Activated T-cell treated with anti-CD3 and anti-CD28 coated beads for 48 hours (primary cell): ENCODE measurements around the gene RRP9.

Experiments used
- DNase-seq: peaks from one replicate; pipeline ENCODE4 v3.0.0-alpha.2; 2020; ENCODE audit warnings: low read depth

RRP9 gene

GRCh38 chr3:51970606-51971300 lies 29.0 kb upstream of the RRP9 start:
- DNase-seq: no peak

- no peak for DNase-seq
Measured at GRCh38 chr3:51969841-51970240, 28.1 kb upstream of the RRP9 start.

GRCh38 chr3:51968883-51969678 lies 27.4 kb upstream of the RRP9 start:
- no peak for DNase-seq

GRCh38 chr3:51968170-51968775 lies 26.6 kb upstream of the RRP9 start:
- DNase-seq: no peak

- peak; percentile 34 for DNase-seq
Measured at GRCh38 chr3:51967384-51968169, 25.9 kb upstream of the RRP9 start, which contains the start of gene PCBP4. TSS of gene PCBP4 (minus strand) at chr3:51967454. CDS start at chr3:51961240, 6,214 bp downstream.

GRCh38 chr3:51966922-51967383 lies 25.2 kb upstream of the RRP9 start:
- DNase-seq: no peak

GRCh38 chr3:51966486-51966885 lies 24.8 kb upstream of the RRP9 start:
- no peak for DNase-seq

- no peak for DNase-seq
Measured at GRCh38 chr3:51966016-51966415, 24.3 kb upstream of the RRP9 start.

- DNase-seq: no peak
Measured at GRCh38 chr3:51964521-51964920, 22.8 kb upstream of the RRP9 start.

- DNase-seq: no peak
Measured at GRCh38 chr3:51963951-51964451, 22.3 kb upstream of the RRP9 start.

GRCh38 chr3:51962854-51963530 lies 21.3 kb upstream of the RRP9 start:
- DNase-seq: no peak

GRCh38 chr3:51961602-51962569 lies 20.2 kb upstream of the RRP9 start:
- DNase-seq: no peak

- DNase-seq: no peak
Measured at GRCh38 chr3:51961011-51961410, 19.3 kb upstream of the RRP9 start.

GRCh38 chr3:51960386-51960785 lies 18.7 kb upstream of the RRP9 start:
- DNase-seq: no peak

GRCh38 chr3:51959651-51960050 lies 17.9 kb upstream of the RRP9 start:
- DNase-seq: no peak

GRCh38 chr3:51958603-51959521 lies 17.2 kb upstream of the RRP9 start:
- no peak for DNase-seq

- no peak for DNase-seq
Measured at GRCh38 chr3:51957520-51958205, 16.0 kb upstream of the RRP9 start.
